Epithelial cell of proximal tubule (primary cell): ENCODE measurements around the gene FOSB. TPM values are rescaled to one million over a fixed set of nuclear protein-coding genes. Genes with fewer than 3 reads are reported as not detected.
A peak's percentile ranks its signal among the peaks of the same experiment; 100 is the strongest.

Source experiments
- DNase-seq: peaks from one replicate; pipeline ENCODE4 v3.0.0-alpha.2; 2011; ENCODE audit warnings: low read depth
- H3K4me3 ChIP-seq: 2 replicates; pipeline ENCODE4 v1.5.1; 2011; ENCODE audit warnings: low read depth, mild to moderate bottlenecking, low read length
- CTCF ChIP-seq: conservative IDR thresholded peaks from 2 replicates; pipeline ENCODE4 v1.5.1; 2012; ENCODE audit warnings: low read depth, mild to moderate bottlenecking, low read length
- total RNA-seq: library from RNA; depleted of rRNA; stranded (reverse); fragments of >200 nt; gene quantifications from 2 replicates; pipeline ENCODE4 v1.2.3, GENCODE V29; 2015

The FOSB gene
- total RNA-seq, 1 donor from 2014 or later, result 3.4 TPM

- no peak for DNase-seq
- TF ChIP-seq CTCF, result no peak
- no peak overlapping the region for H3K4me3 ChIP-seq
Observed at GRCh38 chr19:45448887-45449299, 18.9 kb upstream of the FOSB start.

- H3K4me3 ChIP-seq, result peak overlapping the region; percentile 78
- TF ChIP-seq CTCF, result no peak
- DNase-seq, result no peak
Observed at GRCh38 chr19:45450012-45450333, 17.8 kb upstream of the FOSB start.

- no peak for TF ChIP-seq CTCF
- peak overlapping the region; percentile 78 for H3K4me3 ChIP-seq
- no peak for DNase-seq
Observed at GRCh38 chr19:45451131-45451849, 16.5 kb upstream of the FOSB start.

GRCh38 chr19:45451850-45452387 is 15.9 kb upstream of the FOSB start:
- DNase-seq, result no peak
- no peak overlapping the region for H3K4me3 ChIP-seq
- no peak for TF ChIP-seq CTCF

GRCh38 chr19:45455707-45456499 is 11.9 kb upstream of the FOSB start:
- no peak for DNase-seq
- H3K4me3 ChIP-seq, result peak overlapping the region; percentile 39
- no peak for TF ChIP-seq CTCF

GRCh38 chr19:45456500-45456815 is 11.3 kb upstream of the FOSB start:
- TF ChIP-seq CTCF, result no peak
- no peak overlapping the region for H3K4me3 ChIP-seq
- DNase-seq, result no peak

GRCh38 chr19:45457776-45458175 is 10.0 kb upstream of the FOSB start:
- DNase-seq, result no peak

More at GRCh38 chr19:45457776-45458175, 10.0 kb upstream of the FOSB start:
- no peak for TF ChIP-seq CTCF
- no peak overlapping the region for H3K4me3 ChIP-seq
